HG03442 (cell line): ENCODE results near the gene LYZL4.

Experiments used
- ATAC-seq: cut with Tn5 transposase; IDR thresholded peaks from one replicate; pipeline ENCODE4 v1.9.1; 2021; ENCODE audit warnings: mild to moderate bottlenecking, moderate library complexity; ENCODE audit not compliant: unreplicated experiment

LYZL4 gene

GRCh38 chr3:42410370-42411131, at the start of gene LYZL4:
Gene LYZL4, minus strand, starts transcription at chr3:42410610. Its CDS starts 3,359 bp downstream, at chr3:42407251.
- ATAC-seq, result no peak

GRCh38 chr3:42459151-42459550, 48.7 kb upstream of the LYZL4 start:
- no peak for ATAC-seq

- no peak for ATAC-seq
These were observed 45.8 kb upstream of the LYZL4 start for GRCh38 chr3:42456211-42456610.

- ATAC-seq, result no peak
These were observed 41.3 kb upstream of the LYZL4 start for GRCh38 chr3:42451546-42452230.

GRCh38 chr3:42451116-42451515, 40.7 kb upstream of the LYZL4 start:
- no peak for ATAC-seq

GRCh38 chr3:42450567-42450966, 40.2 kb upstream of the LYZL4 start:
- no peak for ATAC-seq

- ATAC-seq, result no peak
These were observed 37.1 kb upstream of the LYZL4 start for GRCh38 chr3:42447481-42447880.

GRCh38 chr3:42446111-42447050, 36.0 kb upstream of the LYZL4 start:
- ATAC-seq, result no peak

GRCh38 chr3:42443819-42444436, 33.5 kb upstream of the LYZL4 start:
- ATAC-seq, result peak; percentile 74

GRCh38 chr3:42443292-42443691, 32.9 kb upstream of the LYZL4 start:
- no peak for ATAC-seq

- ATAC-seq, result no peak
These were observed 32.2 kb upstream of the LYZL4 start for GRCh38 chr3:42442640-42443039.

- ATAC-seq, result no peak
These were observed 31.4 kb upstream of the LYZL4 start for GRCh38 chr3:42441791-42442190.

- ATAC-seq, result no peak
These were observed 30.5 kb upstream of the LYZL4 start for GRCh38 chr3:42440924-42441323.

- no peak for ATAC-seq
These were observed 29.1 kb upstream of the LYZL4 start for GRCh38 chr3:42439261-42440115.

GRCh38 chr3:42438758-42439157, 28.3 kb upstream of the LYZL4 start:
- no peak for ATAC-seq

GRCh38 chr3:42438193-42438592, 27.8 kb upstream of the LYZL4 start:
- ATAC-seq, result no peak

GRCh38 chr3:42434777-42435380, 24.5 kb upstream of the LYZL4 start:
- no peak for ATAC-seq

- no peak for ATAC-seq
These were observed 22.1 kb upstream of the LYZL4 start for GRCh38 chr3:42432485-42432884.

- no peak for ATAC-seq
These were observed 20.5 kb upstream of the LYZL4 start for GRCh38 chr3:42430781-42431532.
